Ascending aorta (tissue), 2 donors: ENCODE data around the gene ZC2HC1C. TPM values are rescaled to one million over a fixed set of nuclear protein-coding genes. Genes with fewer than 3 reads are reported as not detected.
A peak's percentile ranks its signal among the peaks of the same experiment; 100 is the strongest.

Experiments used
- DNase-seq, 2 donors: peaks; one replicate each; pipeline ENCODE4 v3.0.0-alpha.2; 2019; ENCODE audit warnings: low spot score in 2 of 2
- H3K27ac ChIP-seq, 2 donors: fragments of 200-600 bp; sonication (generic); one replicate each; pipeline ENCODE4 v1.5.1; 2016 to 2017; ENCODE audit warnings: mild to moderate bottlenecking in 1 of 2
- H3K27me3 ChIP-seq: fragments of 200-600 bp; sonication (generic); one replicate; pipeline ENCODE4 v1.5.1; 2017
- H3K36me3 ChIP-seq, 2 donors: fragments of 200-600 bp; sonication (generic); one replicate each; pipeline ENCODE4 v1.5.1; 2016
- H3K4me1 ChIP-seq, 2 donors: fragments of 200-600 bp; sonication (generic); one replicate each; pipeline ENCODE4 v1.5.1; 2016 to 2017; ENCODE audit warnings: mild to moderate bottlenecking in 1 of 2
- H3K4me3 ChIP-seq, 2 donors: fragments of 200-600 bp; sonication (generic); one replicate each; pipeline ENCODE4 v1.5.1; 2016 to 2017; ENCODE audit warnings: mild to moderate bottlenecking in 1 of 2
- H3K9me3 ChIP-seq, 2 donors: fragments of 200-600 bp; sonication (generic); one replicate each; pipeline ENCODE4 v1.5.1; 2016
- intact Hi-C: fragments of 100-400 bp; cut with DNase I; formaldehyde crosslinking; loops from one replicate; pipeline ENCODE4 v1.15.1; 2023
- total RNA-seq: library from RNA; depleted of rRNA; stranded (reverse); fragments of >200 nt; gene quantifications from one replicate; pipeline ENCODE4 v1.1.0, GENCODE V29; 2016
- TF ChIP-seq, protein P1 (sequence below), 3 experiments: fragments of 200-600 bp in 2 of 3; fragments of 450-650 bp in 1 of 3; sonication (generic) in 2 of 3; IDR thresholded peaks; one replicate each; pipeline ENCODE4 v1.5.1; 2016 to 2019; ENCODE audit warnings: antibody characterized with exemption in 3 of 3, mild to moderate bottlenecking in 1 of 3, moderate library complexity in 1 of 3

The ZC2HC1C gene, protein sequence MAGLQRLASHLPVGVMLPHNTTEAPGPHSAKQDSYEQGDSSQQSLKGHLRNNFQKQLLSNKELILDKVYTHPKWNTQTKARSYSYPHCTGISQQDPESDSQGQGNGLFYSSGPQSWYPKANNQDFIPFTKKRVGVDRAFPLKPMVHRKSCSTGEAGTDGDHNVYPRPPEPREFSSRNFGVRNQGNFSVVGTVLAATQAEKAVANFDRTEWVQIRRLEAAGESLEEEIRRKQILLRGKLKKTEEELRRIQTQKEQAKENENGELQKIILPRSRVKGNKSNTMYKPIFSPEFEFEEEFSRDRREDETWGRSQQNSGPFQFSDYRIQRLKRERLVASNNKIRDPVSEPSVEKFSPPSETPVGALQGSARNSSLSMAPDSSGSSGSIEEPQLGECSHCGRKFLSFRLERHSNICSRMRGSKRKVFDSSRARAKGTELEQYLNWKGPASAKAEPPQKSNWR
- total RNA-seq, result not detected

DNA sequence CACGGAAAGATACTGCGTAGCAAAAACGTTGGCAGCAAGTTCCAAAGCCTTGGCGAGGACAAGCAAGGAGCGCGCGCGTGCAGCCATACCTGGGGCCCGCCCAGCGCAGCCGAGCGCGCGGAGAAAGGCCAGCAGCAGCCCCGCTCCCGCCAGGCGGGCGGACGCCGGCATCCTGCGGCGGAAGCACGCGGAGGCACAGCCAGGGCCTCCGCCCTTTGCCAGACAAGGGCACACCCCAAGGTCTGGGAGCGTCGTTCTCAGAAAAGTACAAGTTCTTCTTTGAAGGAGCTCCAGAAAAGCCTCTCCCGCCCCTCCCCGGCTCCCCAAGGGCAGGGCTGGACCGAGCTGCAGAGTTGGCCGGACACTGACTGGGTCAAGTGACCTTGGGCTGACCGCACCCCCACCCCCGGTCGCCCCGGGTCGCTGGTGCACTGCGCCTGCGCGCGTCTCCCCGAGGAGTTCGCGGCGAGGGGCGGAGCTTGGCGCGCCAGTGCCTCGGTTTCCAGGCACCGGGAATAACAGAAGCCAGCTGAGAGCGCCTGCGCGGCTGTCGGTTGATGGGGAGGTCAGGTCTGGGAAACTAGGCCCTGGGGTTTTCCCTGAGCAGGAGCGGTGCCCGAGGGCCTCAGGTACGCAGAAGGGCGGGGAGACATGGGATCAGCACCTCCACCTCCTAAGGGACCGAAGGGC, at the start of gene ZC2HC1C:
TSS of gene ZC2HC1C (plus strand) at position 521 of the 690 bp plus-strand sequence. CDS start 933 bp downstream, outside the sequence.
- no peaks in the 10 kb centered on the region for H3K9me3 ChIP-seq
- intact Hi-C loops, result loop anchor here (1.0 to 5.0 kb wide), 4 partner anchors 18 to 228 kb away; partner anchors contain the start of genes EIF2B2 and MLH3
- H3K27ac ChIP-seq, result peak within 1 kb of the TSS; percentile 83 to 91
- DNase-seq, result peak; percentile 81 to 97
- TF ChIP-seq, protein P1, sequence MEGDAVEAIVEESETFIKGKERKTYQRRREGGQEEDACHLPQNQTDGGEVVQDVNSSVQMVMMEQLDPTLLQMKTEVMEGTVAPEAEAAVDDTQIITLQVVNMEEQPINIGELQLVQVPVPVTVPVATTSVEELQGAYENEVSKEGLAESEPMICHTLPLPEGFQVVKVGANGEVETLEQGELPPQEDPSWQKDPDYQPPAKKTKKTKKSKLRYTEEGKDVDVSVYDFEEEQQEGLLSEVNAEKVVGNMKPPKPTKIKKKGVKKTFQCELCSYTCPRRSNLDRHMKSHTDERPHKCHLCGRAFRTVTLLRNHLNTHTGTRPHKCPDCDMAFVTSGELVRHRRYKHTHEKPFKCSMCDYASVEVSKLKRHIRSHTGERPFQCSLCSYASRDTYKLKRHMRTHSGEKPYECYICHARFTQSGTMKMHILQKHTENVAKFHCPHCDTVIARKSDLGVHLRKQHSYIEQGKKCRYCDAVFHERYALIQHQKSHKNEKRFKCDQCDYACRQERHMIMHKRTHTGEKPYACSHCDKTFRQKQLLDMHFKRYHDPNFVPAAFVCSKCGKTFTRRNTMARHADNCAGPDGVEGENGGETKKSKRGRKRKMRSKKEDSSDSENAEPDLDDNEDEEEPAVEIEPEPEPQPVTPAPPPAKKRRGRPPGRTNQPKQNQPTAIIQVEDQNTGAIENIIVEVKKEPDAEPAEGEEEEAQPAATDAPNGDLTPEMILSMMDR (IDR thresholded peaks at IDR 0.05), result no peak
- peak within 1 kb of the TSS; percentile 59 to 84 for H3K4me3 ChIP-seq
- H3K27me3 ChIP-seq, result no peaks in the 10 kb centered on the region
- H3K4me1 ChIP-seq, result peaks cover 1 to 13% of the 10 kb centered on the region in 2 donors
- H3K36me3 ChIP-seq, result no peaks in the 10 kb centered on the region

DNA sequence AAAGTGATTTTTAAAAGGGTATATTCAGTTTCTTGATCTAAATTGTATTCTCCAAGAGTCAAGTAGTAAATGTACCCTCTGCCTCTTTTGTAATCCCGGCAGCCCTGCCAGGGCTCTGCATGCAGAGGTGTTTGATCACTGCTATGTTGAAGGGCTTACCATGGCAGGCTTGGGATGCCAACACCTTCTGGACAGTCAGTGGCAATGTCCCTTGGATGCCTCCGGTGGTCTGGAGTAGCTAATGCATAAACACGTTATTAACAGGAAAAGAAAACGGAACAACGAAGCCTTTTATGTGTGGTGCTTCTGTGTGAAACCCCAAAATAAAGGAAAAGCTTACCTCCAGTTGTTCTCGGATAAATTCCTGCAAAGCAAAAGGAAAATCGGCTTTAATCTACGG, 46.8 kb upstream of the ZC2HC1C start:
- Histone ChIP-seq H3K9me3 (no peaks in the 10 kb centered on the region), H3K4me3 (no peak overlapping the region), H3K27ac (no peak overlapping the region), H3K4me1 (no peaks in the 10 kb centered on the region), H3K27me3 (no peaks in the 10 kb centered on the region), H3K36me3 (peaks cover 35 to 72% of the 10 kb centered on the region in 2 donors)
- DNase-seq, result no peak
- TF ChIP-seq, protein P1 (IDR thresholded peaks at IDR 0.05), result peak in 2 of 3 experiments; percentile 22 to 40
- intact Hi-C loops, result no loop called here

DNA sequence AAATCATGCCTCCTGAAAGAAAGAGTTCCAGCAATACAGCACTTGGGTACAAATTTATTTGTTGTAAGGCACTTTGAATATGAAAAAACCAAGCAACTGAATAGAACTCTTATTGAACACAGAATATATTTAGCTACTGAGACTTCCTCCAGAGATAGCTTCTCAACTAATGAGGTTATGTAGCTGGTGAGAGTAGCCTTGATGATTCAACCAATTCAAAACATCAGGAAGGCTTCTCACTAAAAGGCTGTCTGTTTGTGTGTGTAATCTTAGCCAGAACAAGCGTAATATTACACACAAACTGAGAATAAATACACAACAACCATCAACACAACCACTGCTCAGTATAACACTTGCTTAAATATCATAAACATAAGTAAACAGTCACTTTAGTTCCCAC, 46.3 kb upstream of the ZC2HC1C start:
- no peaks in the 10 kb centered on the region for H3K4me1 ChIP-seq
- H3K27ac ChIP-seq, result no peak overlapping the region
- no peak overlapping the region for H3K4me3 ChIP-seq
- intact Hi-C loops, result no loop called here
- H3K36me3 ChIP-seq, result peaks cover 32 to 67% of the 10 kb centered on the region in 2 donors
- H3K27me3 ChIP-seq, result no peaks in the 10 kb centered on the region
- H3K9me3 ChIP-seq, result no peaks in the 10 kb centered on the region
- no peak for DNase-seq
- TF ChIP-seq, protein P1 (IDR thresholded peaks at IDR 0.05), result no peak

DNA sequence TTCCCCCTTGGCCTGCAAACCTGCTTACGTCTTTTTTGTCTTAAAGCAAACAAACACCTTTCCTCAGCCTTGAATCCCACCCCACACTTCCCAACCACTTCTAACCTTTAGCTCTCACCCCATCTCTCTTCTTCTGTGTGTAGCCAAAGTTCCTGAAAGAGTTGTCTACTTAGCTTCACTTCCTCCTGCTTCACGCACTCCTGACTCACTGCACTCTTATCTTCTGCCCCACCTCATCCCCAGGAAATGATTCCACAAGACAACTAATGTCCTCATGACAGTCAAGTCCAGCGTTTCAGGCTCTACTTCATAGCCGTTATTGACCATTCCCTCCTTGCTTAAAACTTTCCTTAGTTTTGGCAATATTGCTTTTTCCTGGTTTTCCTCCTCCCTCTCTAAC, 44.4 kb upstream of the ZC2HC1C start:
- no peak for DNase-seq
- H3K9me3 ChIP-seq, result no peaks in the 10 kb centered on the region
- intact Hi-C loops, result no loop called here
- peaks cover 32 to 59% of the 10 kb centered on the region in 2 donors for H3K36me3 ChIP-seq
- no peak overlapping the region for H3K27ac ChIP-seq
- H3K4me3 ChIP-seq, result no peak overlapping the region
- H3K4me1 ChIP-seq, result no peaks in the 10 kb centered on the region
- H3K27me3 ChIP-seq, result no peaks in the 10 kb centered on the region
- TF ChIP-seq, protein P1 (IDR thresholded peaks at IDR 0.05), result no peak

DNA sequence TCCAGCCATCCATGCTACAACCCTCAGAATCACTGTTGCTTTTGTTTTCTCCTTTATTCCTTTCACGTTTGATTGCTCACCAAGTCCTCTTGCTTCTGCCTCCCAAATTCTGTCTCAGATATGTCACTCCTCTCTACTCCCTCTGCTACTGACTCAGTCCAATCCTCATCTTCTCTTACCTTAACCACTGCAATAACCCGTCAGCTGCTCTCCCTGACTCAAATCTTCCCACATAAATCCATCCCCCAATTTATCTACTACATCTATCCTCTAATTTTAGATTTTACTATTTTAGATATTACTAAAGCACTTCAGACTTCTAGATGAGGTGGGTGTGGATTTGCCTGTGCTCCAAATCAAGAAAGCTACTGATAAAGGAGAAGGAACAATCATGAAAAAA, 43.6 kb upstream of the ZC2HC1C start:
- intact Hi-C loops, result no loop called here
- Histone ChIP-seq H3K27ac (no peak overlapping the region), H3K4me3 (no peak overlapping the region), H3K4me1 (no peaks in the 10 kb centered on the region), H3K9me3 (no peaks in the 10 kb centered on the region), H3K27me3 (no peaks in the 10 kb centered on the region), H3K36me3 (peaks cover 32 to 58% of the 10 kb centered on the region in 2 donors)
- TF ChIP-seq, protein P1 (IDR thresholded peaks at IDR 0.05), result no peak
- no peak for DNase-seq
